Hematopoietic multipotent progenitor cell treated with erythropoietin and hydrocortisone succinate and interleukin-3 and kit ligand, for 17 days (in vitro differentiated cells): ENCODE results near the gene NHLRC4.
A peak's percentile ranks its signal among the peaks of the same experiment; 100 is the strongest.

Source experiments
- DNase-seq: peaks from one replicate; pipeline ENCODE4 v3.0.0-alpha.2; 2015; ENCODE audit warnings: low spot score

Gene NHLRC4

DNA sequence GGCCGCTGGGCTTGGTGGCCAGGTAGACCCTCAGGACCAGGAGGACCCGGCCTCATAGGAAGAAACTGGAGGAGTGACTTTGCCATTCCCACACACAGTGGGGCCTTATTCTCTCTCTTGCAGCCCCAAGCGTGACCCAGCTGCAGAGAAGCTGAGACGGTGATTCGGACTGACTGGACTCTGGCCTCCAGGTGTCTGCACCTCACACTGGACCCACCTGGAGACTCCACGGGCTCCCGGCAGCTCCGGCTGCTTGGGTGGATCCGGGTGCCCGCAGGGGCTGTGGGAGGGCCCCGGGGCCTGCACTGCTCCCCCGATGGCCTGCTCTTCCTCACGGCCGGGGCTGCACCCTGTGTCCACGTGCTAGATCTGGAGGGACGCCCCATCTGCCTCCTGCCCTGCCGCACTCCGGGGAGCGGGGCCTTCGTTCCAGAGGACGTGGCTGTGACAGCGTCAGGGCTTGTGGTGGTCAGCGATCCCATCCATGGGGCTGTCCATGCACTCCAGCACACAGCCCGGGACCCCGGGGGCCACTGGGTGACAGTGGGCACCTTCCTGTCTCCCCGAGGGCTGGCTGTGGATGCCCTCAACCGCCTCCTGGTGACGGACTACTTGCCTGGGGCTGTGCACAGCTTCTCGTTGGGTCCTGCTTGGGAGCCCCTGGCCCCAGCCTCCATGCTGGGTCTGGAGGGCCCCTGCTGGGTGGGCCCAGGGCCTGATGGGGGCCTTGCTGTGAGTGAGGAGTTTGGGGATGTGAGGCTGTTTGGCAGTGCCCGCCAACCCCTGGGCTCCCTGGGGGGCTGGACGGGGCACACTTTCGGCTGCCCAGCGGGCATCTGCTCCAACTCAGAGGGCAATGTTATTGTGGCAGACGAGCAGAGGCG, 810 bp downstream of the NHLRC4 start:
- no peak for DNase-seq

GRCh38 chr16:568401-569258, 1.8 kb downstream of the NHLRC4 start:
- peak; percentile 88 for DNase-seq

GRCh38 chr16:569445-570254, 2.8 kb downstream of the NHLRC4 start, which contains the start of gene PIGQ:
Gene PIGQ, plus strand, starts transcription at chr16:569968. Its CDS starts 4,107 bp downstream, at chr16:574075.
- DNase-seq: peak; percentile 59

GRCh38 chr16:572865-573650, 6.3 kb downstream of the NHLRC4 start:
- DNase-seq: no peak

DNA sequence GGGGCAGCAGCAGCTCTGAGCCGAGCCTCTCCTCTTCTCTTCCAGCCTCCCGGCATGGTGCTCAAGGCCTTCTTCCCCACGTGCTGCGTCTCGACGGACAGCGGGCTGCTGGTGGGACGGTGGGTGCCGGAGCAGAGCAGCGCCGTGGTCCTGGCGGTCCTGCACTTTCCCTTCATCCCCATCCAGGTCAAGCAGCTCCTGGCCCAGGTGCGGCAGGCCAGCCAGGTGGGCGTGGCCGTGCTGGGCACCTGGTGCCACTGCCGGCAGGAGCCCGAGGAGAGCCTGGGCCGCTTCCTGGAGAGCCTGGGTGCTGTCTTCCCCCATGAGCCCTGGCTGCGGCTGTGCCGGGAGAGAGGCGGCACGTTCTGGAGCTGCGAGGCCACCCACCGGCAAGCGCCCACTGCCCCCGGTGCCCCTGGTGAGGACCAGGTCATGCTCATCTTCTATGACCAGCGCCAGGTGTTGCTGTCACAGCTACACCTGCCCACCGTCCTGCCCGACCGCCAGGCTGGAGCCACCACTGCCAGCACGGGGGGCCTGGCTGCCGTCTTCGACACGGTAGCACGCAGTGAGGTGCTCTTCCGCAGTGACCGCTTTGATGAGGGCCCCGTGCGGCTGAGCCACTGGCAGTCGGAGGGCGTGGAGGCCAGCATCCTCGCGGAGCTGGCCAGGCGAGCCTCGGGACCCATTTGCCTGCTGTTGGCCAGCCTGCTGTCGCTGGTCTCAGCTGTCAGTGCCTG, 7.4 kb downstream of the NHLRC4 start:
- DNase-seq: no peak

DNA sequence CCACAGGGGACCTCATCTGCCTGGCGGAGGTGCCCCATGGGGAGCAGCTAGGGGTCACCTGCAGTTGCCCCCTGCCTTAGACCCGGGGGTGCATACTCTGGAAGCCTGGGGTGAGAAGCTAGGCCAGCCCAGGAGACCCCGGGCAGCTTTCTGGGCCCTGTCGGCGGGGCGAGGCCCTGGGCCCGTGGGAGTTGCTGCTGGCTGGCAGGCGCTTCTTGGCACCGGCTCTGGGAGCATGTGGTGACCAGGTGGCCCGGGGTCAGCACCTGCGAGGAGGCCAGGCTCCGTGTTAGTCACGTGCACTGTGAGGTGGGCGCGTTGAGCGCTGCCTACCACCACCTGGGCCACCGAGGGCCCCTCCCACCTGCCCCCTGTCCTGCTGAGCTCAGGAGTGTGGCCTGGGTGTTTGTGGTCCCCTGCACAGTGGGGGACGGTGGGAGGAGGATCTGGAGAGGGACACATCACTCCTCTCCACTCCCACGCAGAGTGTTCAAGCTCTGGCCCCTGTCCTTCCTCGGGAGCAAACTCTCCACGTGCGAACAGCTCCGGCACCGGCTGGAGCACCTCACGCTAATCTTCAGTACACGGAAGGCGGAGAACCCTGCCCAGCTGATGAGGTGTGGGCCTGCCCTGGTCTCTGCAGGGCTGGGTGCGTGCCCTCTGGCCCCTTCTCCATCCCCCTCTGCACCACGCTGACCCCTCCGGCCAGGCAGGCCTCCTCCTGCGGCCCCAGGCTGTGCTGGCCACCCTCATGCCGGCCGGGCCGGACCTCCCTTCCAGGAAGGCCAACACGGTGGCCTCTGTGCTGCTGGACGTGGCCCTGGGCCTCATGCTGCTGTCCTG, 8.8 kb downstream of the NHLRC4 start:
- DNase-seq: no peak

- no peak for DNase-seq
Observed at GRCh38 chr16:576197-576822, 9.5 kb downstream of the NHLRC4 start.

GRCh38 chr16:576823-577201, 10.0 kb downstream of the NHLRC4 start:
- no peak for DNase-seq

- DNase-seq: no peak
Observed at GRCh38 chr16:577796-578195, 11.0 kb downstream of the NHLRC4 start.

- no peak for DNase-seq
Observed at GRCh38 chr16:578232-578869, 11.5 kb downstream of the NHLRC4 start.

GRCh38 chr16:578870-579405, 12.1 kb downstream of the NHLRC4 start:
- DNase-seq: peak; percentile 80

- no peak for DNase-seq
Observed at GRCh38 chr16:580141-580945, 13.5 kb downstream of the NHLRC4 start.

- DNase-seq: no peak
Observed at GRCh38 chr16:580946-581498, 14.2 kb downstream of the NHLRC4 start.

DNA sequence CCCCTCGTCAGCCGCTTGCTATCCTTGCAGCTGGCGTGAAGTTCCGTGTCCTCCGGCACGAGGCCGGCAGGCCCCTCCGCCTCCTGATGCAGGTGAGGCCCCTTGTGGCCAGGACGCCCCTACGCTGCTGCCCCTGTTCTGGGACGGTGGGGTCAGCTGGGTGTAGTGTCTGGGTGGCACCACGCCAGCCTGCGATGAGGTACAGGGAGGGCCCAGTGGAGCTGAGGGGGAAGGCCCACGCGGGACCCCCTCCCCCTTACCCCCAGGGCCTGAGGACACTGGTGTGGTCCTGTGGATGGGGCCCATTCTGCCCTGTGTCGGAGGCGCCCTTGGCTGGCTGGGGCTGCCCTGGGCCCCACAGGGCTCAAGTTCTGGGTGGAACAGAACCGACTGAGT, 15.4 kb downstream of the NHLRC4 start:
- no peak for DNase-seq

DNA sequence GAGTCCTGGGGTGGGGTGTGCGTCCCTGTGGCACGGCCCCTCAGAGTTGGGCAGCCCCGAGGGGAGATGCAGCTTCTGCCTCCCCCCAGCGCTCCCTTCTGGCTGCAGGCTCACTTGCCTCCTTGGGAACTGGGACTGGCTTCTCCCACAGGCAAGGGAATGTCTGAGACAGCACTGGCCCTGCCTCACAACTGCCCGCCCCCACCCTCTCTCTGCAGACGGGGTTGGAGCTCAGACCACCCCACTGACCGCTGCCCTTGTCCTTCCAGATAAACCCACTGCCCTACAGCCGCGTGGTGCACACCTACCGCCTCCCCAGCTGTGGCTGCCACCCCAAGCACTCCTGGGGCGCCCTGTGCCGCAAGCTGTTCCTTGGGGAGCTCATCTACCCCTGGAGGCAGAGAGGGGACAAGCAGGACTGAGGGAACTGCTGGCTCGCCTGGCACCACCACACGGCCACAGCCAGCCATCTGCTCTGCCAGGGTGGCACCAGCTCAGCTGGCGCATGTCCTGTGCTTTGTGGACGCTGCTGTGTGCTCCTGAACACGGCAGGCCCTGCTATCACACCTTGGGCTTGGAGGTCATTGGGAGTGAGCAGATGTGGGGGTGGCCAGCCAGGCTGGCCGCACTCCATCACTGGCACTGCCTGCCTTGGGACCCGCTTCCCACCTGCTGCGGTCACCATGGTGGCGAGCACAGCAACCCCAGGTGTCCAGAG, 16.0 kb downstream of the NHLRC4 start:
- DNase-seq: no peak

DNA sequence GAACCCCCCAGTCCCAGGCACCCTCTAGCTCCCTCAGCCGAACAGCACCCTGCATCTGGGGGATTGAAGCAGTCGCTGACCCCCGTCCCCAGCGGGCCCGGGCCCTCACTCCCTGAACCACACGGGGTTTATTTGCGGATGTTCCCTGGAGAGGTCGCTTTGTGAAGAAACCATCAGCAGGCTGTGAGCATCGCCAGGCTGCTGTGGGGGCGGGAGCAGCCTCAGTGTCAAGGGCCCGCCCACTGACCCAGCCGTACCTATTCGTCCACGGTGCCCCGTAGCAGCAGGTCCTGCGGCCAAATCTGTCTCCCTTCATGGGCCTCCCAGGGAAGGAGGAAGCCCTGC, 16.6 kb downstream of the NHLRC4 start:
- DNase-seq: no peak
